Astrocyte (in vitro differentiated cells and primary cell): ENCODE data around the gene SCAMP1. TPM values are rescaled to one million over a fixed set of nuclear protein-coding genes. Genes with fewer than 3 reads are reported as not detected.
A peak's percentile ranks its signal among the peaks of the same experiment; 100 is the strongest.

Source experiments
- DNase-seq: peaks from one replicate; pipeline ENCODE4 v3.0.0-alpha.2; 2010; ENCODE audit warnings: low read depth
- FAIRE-seq: peaks from 2 replicates; lab custom pipeline; 2011; peaks lifted over from hg19 to GRCh38; lab: Jason Lieb, UNC
- H2AFZ ChIP-seq: 2 replicates; pipeline ENCODE4 v1.6.0; 2012; ENCODE audit warnings: low read depth, low read length, inconsistent platforms
- H3K27ac ChIP-seq: 2 replicates; pipeline ENCODE4 v1.5.1; 2011; ENCODE audit warnings: low read depth, low read length, inconsistent platforms
- H3K27me3 ChIP-seq: 2 replicates; pipeline ENCODE4 v1.6.0; 2011; ENCODE audit warnings: low read length, inconsistent platforms; ENCODE audit not compliant: insufficient read depth
- H3K36me3 ChIP-seq: 2 replicates; pipeline ENCODE4 v1.5.1; 2011; ENCODE audit warnings: low read length, inconsistent platforms; ENCODE audit not compliant: insufficient read depth
- H3K4me1 ChIP-seq: 2 replicates; pipeline ENCODE4 v1.5.1; 2011; ENCODE audit warnings: low read length, inconsistent platforms; ENCODE audit not compliant: insufficient read depth
- H3K4me2 ChIP-seq: 2 replicates; pipeline ENCODE4 v1.6.0; 2012; ENCODE audit warnings: low read length, inconsistent platforms
- H3K4me3 ChIP-seq: 2 replicates; pipeline ENCODE4 v1.5.1; 2011; ENCODE audit warnings: low read depth, mild to moderate bottlenecking, low read length, inconsistent platforms; ENCODE audit not compliant: insufficient read depth
- H3K79me2 ChIP-seq: 2 replicates; pipeline ENCODE4 v1.6.0; 2012; ENCODE audit warnings: mild to moderate bottlenecking, low read length, inconsistent platforms; ENCODE audit not compliant: insufficient read depth
- H3K9ac ChIP-seq: 2 replicates; pipeline ENCODE4 v1.6.0; 2012; ENCODE audit warnings: mild to moderate bottlenecking, low read length, inconsistent platforms
- H3K9me3 ChIP-seq: 2 replicates; pipeline ENCODE4 v1.5.1; 2012; ENCODE audit warnings: low read depth, mild to moderate bottlenecking, low read length, inconsistent platforms; ENCODE audit not compliant: insufficient read depth
- H4K20me1 ChIP-seq: 2 replicates; pipeline ENCODE4 v1.6.0; 2012; ENCODE audit warnings: low read length, inconsistent platforms; ENCODE audit not compliant: insufficient read depth
- H3K27ac Mint-ChIP-seq: one replicate; pipeline ENCODE4 v1.8.0; 2021; ENCODE audit warnings: mild to moderate bottlenecking, mixed read lengths; ENCODE audit not compliant: unreplicated experiment
- H3K27me3 Mint-ChIP-seq: one replicate; pipeline ENCODE4 v1.8.0; 2021; ENCODE audit warnings: low read depth, mixed read lengths; ENCODE audit not compliant: unreplicated experiment
- H3K36me3 Mint-ChIP-seq: one replicate; pipeline ENCODE4 v1.8.0; 2021; ENCODE audit warnings: low read depth, mixed read lengths; ENCODE audit not compliant: unreplicated experiment
- H3K4me1 Mint-ChIP-seq: one replicate; pipeline ENCODE4 v1.8.0; 2021; ENCODE audit warnings: low read depth, mixed read lengths; ENCODE audit not compliant: unreplicated experiment
- H3K4me3 Mint-ChIP-seq: one replicate; pipeline ENCODE4 v1.8.0; 2021; ENCODE audit warnings: mild to moderate bottlenecking, moderate library complexity, mixed read lengths; ENCODE audit not compliant: unreplicated experiment
- H3K9me3 Mint-ChIP-seq: one replicate; pipeline ENCODE4 v1.8.0; 2021; ENCODE audit warnings: mild to moderate bottlenecking, mixed read lengths; ENCODE audit not compliant: unreplicated experiment
- CTCF ChIP-seq: IDR thresholded peaks from 2 replicates; pipeline ENCODE4 v1.5.1; 2011; ENCODE audit warnings: low read depth, mild to moderate bottlenecking, inconsistent platforms, low read length, moderate library complexity; ENCODE audit not compliant: insufficient read depth
- EZH2 ChIP-seq: IDR thresholded peaks from 2 replicates; pipeline ENCODE4 v1.6.1; 2012; ENCODE audit warnings: mild to moderate bottlenecking, low read length, inconsistent platforms; ENCODE audit not compliant: insufficient read depth
- total RNA-seq: library from RNA; stranded (reverse); gene quantifications from 2 replicates; pipeline ENCODE4 v1.2.1, GENCODE V29; 2021

SCAMP1 gene
- total RNA-seq, 1 donor from 2014 or later: 52.6 TPM

GRCh38 chr5:78527054-78527859 is 166.8 kb downstream of the SCAMP1 start:
- peaks cover 23% of the 10 kb centered on the region for H3K79me2 ChIP-seq
- H3K27me3 Mint-ChIP-seq: no peaks in the 10 kb centered on the region
- H3K9me3 Mint-ChIP-seq: no peaks in the 10 kb centered on the region
- peaks cover 53% of the 10 kb centered on the region for H3K4me1 ChIP-seq
- peak overlapping the region; percentile 78 for H3K9ac ChIP-seq
- peak overlapping the region; percentile 35 for H3K4me3 Mint-ChIP-seq
- H3K36me3 Mint-ChIP-seq: peaks cover 2% of the 10 kb centered on the region
- peak; percentile 89 for FAIRE-seq
- H3K4me1 Mint-ChIP-seq: peaks cover 35% of the 10 kb centered on the region
- peak overlapping the region; percentile 90 for H3K27ac Mint-ChIP-seq
- H4K20me1 ChIP-seq: no peaks in the 10 kb centered on the region
- no peaks in the 10 kb centered on the region for H3K36me3 ChIP-seq
- TF ChIP-seq EZH2 (no peak), CTCF (no peak)
- H3K27me3 ChIP-seq: no peaks in the 10 kb centered on the region
- DNase-seq: peak; percentile 96
- peak overlapping the region; percentile 94 for H3K27ac ChIP-seq
- no peak overlapping the region for H3K4me3 ChIP-seq
- no peaks in the 10 kb centered on the region for H3K9me3 ChIP-seq
- peak overlapping the region; percentile 59 for H3K4me2 ChIP-seq
- H2AFZ ChIP-seq: no peak overlapping the region

GRCh38 chr5:78527925-78528324 is 167.5 kb downstream of the SCAMP1 start:
- no peaks in the 10 kb centered on the region for H3K36me3 ChIP-seq
- TF ChIP-seq EZH2 (no peak), CTCF (no peak)
- peak overlapping the region; percentile 59 for H3K4me2 ChIP-seq
- Mint-ChIP-seq H3K27ac (peak overlapping the region; percentile 90), H3K36me3 (peaks cover 2% of the 10 kb centered on the region), H3K4me1 (peaks cover 35% of the 10 kb centered on the region), H3K4me3 (no peak overlapping the region), H3K9me3 (no peaks in the 10 kb centered on the region), H3K27me3 (no peaks in the 10 kb centered on the region)
- H3K4me3 ChIP-seq: no peak overlapping the region
- H3K27me3 ChIP-seq: no peaks in the 10 kb centered on the region
- no peaks in the 10 kb centered on the region for H4K20me1 ChIP-seq
- FAIRE-seq: no peak
- no peak overlapping the region for H2AFZ ChIP-seq
- H3K4me1 ChIP-seq: peaks cover 53% of the 10 kb centered on the region
- H3K9ac ChIP-seq: peak overlapping the region; percentile 78
- H3K9me3 ChIP-seq: no peaks in the 10 kb centered on the region
- DNase-seq: peak; percentile 66
- H3K79me2 ChIP-seq: peaks cover 28% of the 10 kb centered on the region
- peak overlapping the region; percentile 94 for H3K27ac ChIP-seq

Other genes with a start within 250 kb of the SCAMP1 start
- 64.8 and 66.8 TPM in 2 replicates for gene AP3B1, start 65.9 kb upstream of the SCAMP1 start, total RNA-seq